ENCODE data around the gene ERBIN.

GRCh38 chr5:65906256-65906655, 20.1 kb upstream of the ERBIN start:
- no peak for TF ChIP-seq CTCF (IDR thresholded peaks at IDR 0.05; ENCODE audit: low read length)
- no peak for TF ChIP-seq EZH2 (IDR thresholded peaks at IDR 0.05; ENCODE audit: borderline replicate concordance, low read length)

Data from OCI-LY1 (cell line).